Hepatocyte (in vitro differentiated cells): ENCODE data around the gene SMAD3. TPM values are rescaled to one million over a fixed set of nuclear protein-coding genes. Genes with fewer than 3 reads are reported as not detected.

ENCODE experiments used
- DNase-seq: peaks from one replicate; pipeline ENCODE4 v3.0.0-alpha.2; 2016; ENCODE audit warnings: low spot score
- H2AFZ ChIP-seq: fragments of 200-600 bp; sonication (generic); 2 replicates; pipeline ENCODE4 v1.6.0; 2016; ENCODE audit warnings: antibody characterized with exemption, mild to moderate bottlenecking
- H3K27ac ChIP-seq: fragments of 200-600 bp; sonication (generic); 2 replicates; pipeline ENCODE4 v1.5.1; 2016; ENCODE audit warnings: mild to moderate bottlenecking
- H3K27me3 ChIP-seq: fragments of 200-600 bp; sonication (generic); 2 replicates; pipeline ENCODE4 v1.6.1; 2016
- H3K36me3 ChIP-seq: fragments of 200-600 bp; sonication (generic); replicated peaks from 2 replicates; pipeline ENCODE4 v1.5.1; 2016; ENCODE audit warnings: low read depth; ENCODE audit not compliant: insufficient read depth
- H3K4me1 ChIP-seq: fragments of 200-600 bp; sonication (generic); 2 replicates; pipeline ENCODE4 v1.5.1; 2016; ENCODE audit warnings: mild to moderate bottlenecking, moderate library complexity; ENCODE audit not compliant: insufficient read depth
- H3K4me2 ChIP-seq: fragments of 200-600 bp; sonication (generic); 2 replicates; pipeline ENCODE4 v1.6.0; 2016
- H3K4me3 ChIP-seq: fragments of 200-600 bp; sonication (generic); 2 replicates; pipeline ENCODE4 v1.5.1; 2016; ENCODE audit warnings: mild to moderate bottlenecking
- H3K79me2 ChIP-seq: fragments of 200-600 bp; sonication (generic); 2 replicates; pipeline ENCODE4 v1.6.0; 2017; ENCODE audit warnings: mild to moderate bottlenecking
- H3K9me2 ChIP-seq: fragments of 200-600 bp; sonication (generic); replicated peaks from 2 replicates; pipeline ENCODE4 v1.6.0; 2017; ENCODE audit warnings: mild to moderate bottlenecking; ENCODE audit not compliant: insufficient read depth
- H3K9me3 ChIP-seq: fragments of 200-600 bp; sonication (generic); 2 replicates; pipeline ENCODE4 v1.5.1; 2016; ENCODE audit warnings: low read depth, mild to moderate bottlenecking
- H4K20me1 ChIP-seq: fragments of 200-600 bp; sonication (generic); 2 replicates; pipeline ENCODE4 v1.6.0; 2016; ENCODE audit warnings: mild to moderate bottlenecking; ENCODE audit not compliant: insufficient read depth, poor library complexity, severe bottlenecking
- CTCF ChIP-seq: fragments of 200-600 bp; sonication (generic); IDR thresholded peaks from 2 replicates; pipeline ENCODE4 v1.5.1; 2016; ENCODE audit warnings: antibody characterized with exemption, mild to moderate bottlenecking; ENCODE audit not compliant: poor library complexity
- EZH2 ChIP-seq: fragments of 200-600 bp; sonication (generic); IDR thresholded peaks from 2 replicates; pipeline ENCODE4 v1.6.1; 2016; ENCODE audit warnings: antibody characterized with exemption, mild to moderate bottlenecking, borderline replicate concordance
- EZH2phosphoT487 ChIP-seq: fragments of 200-600 bp; sonication (generic); IDR thresholded peaks from one replicate; pipeline ENCODE4 v1.6.1; 2018; ENCODE audit warnings: antibody characterized with exemption, mild to moderate bottlenecking, low read depth, moderate library complexity; ENCODE audit not compliant: unreplicated experiment, severe bottlenecking
- WGBS: methylation state at CpG from one replicate; pipeline ENCODE4 v1.1.6; 2016; ENCODE audit warnings: low lambda C conversion rate; ENCODE audit errors: missing lambda C conversion rate; 5-methylcytosine and 5-hydroxymethylcytosine counted together
- polyA plus RNA-seq: library from polyadenylated mRNA; unstranded; fragments of >200 nt; fragmentation: Nextera tagmentation; extraction: Ambion mirVana; gene quantifications from 2 replicates; pipeline ENCODE4 v1.2.1, GENCODE V29; 2016
- total RNA-seq: library from RNA; depleted of rRNA; stranded (reverse); fragments of >200 nt; gene quantifications from 2 replicates; pipeline ENCODE4 v1.2.3, GENCODE V29; 2014

SMAD3 gene
- total and polyA plus RNA-seq, 2 experiments from 2014 or later, result 24.7 to 32.2 TPM

- H3K9me2 ChIP-seq, result no peaks in the 10 kb centered on the region
- no peak for DNase-seq
- no peaks in the 10 kb centered on the region for H4K20me1 ChIP-seq
- no peak overlapping the region for H3K4me2 ChIP-seq
- H3K9me3 ChIP-seq, result no peaks in the 10 kb centered on the region
- H3K79me2 ChIP-seq, result no peaks in the 10 kb centered on the region
- no peak overlapping the region for H3K27ac ChIP-seq
- no peaks in the 10 kb centered on the region for H3K36me3 ChIP-seq
- H3K4me3 ChIP-seq, result no peak overlapping the region
- TF ChIP-seq CTCF, result no peak
- TF ChIP-seq EZH2phosphoT487, result no peak
- no peak for TF ChIP-seq EZH2
- no peak overlapping the region for H2AFZ ChIP-seq
- no peaks in the 10 kb centered on the region for H3K4me1 ChIP-seq
- no peaks in the 10 kb centered on the region for H3K27me3 ChIP-seq
- WGBS, result 96% methylated on average over 2 of the region's 2 CpGs
Observed at GRCh38 chr15:67225336-67225735, 159.9 kb downstream of the SMAD3 start.

- Histone ChIP-seq H3K79me2 (no peaks in the 10 kb centered on the region), H4K20me1 (no peaks in the 10 kb centered on the region), H3K27me3 (no peaks in the 10 kb centered on the region), H3K9me3 (no peaks in the 10 kb centered on the region), H3K4me2 (no peak overlapping the region), H3K9me2 (no peaks in the 10 kb centered on the region), H3K4me1 (no peaks in the 10 kb centered on the region), H2AFZ (no peak overlapping the region), H3K4me3 (no peak overlapping the region), H3K27ac (no peak overlapping the region), H3K36me3 (no peaks in the 10 kb centered on the region)
- WGBS, result 92% methylated on average over 1 of the region's 1 CpG
- no peak for TF ChIP-seq EZH2phosphoT487
- no peak for TF ChIP-seq EZH2
- no peak for TF ChIP-seq CTCF
- no peak for DNase-seq
Observed at GRCh38 chr15:67227431-67227830, 162.0 kb downstream of the SMAD3 start.

GRCh38 chr15:67227846-67228245 is 162.4 kb downstream of the SMAD3 start:
- H3K9me2 ChIP-seq, result no peaks in the 10 kb centered on the region
- H3K4me1 ChIP-seq, result peaks cover 1% of the 10 kb centered on the region
- H2AFZ ChIP-seq, result no peak overlapping the region
- H3K9me3 ChIP-seq, result no peaks in the 10 kb centered on the region
- H3K27ac ChIP-seq, result no peak overlapping the region
- WGBS, result 97% methylated on average over 1 of the region's 1 CpG
- H3K4me2 ChIP-seq, result no peak overlapping the region
- DNase-seq, result no peak
- H3K4me3 ChIP-seq, result no peak overlapping the region
- H3K79me2 ChIP-seq, result no peaks in the 10 kb centered on the region
- no peaks in the 10 kb centered on the region for H4K20me1 ChIP-seq
- TF ChIP-seq CTCF (no peak), EZH2 (no peak), EZH2phosphoT487 (no peak)
- H3K36me3 ChIP-seq, result no peaks in the 10 kb centered on the region
- no peaks in the 10 kb centered on the region for H3K27me3 ChIP-seq

DNA sequence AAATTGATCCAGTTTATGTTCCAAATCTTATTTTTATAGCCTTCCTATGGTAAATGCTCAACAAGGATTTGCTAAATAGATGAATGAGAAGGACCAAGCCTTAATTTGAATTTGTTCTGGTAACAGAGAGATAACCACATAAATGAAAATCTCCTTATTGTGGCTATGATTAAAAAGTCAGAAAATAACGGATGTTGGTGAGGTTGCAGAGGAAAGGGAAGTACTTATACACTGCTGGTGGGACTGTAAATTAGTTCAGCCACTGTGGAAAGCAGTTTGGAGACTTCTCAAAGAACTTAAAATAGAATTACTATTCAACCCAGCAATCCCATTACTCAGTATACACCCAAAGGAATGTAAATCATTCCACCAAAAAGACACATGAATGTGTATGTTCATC is 162.9 kb downstream of the SMAD3 start:
- no peak for DNase-seq

More for the DNA sequence above, 162.9 kb downstream of the SMAD3 start:
- Histone ChIP-seq H3K4me3 (no peak overlapping the region), H3K27me3 (no peaks in the 10 kb centered on the region), H3K4me1 (peaks cover 4% of the 10 kb centered on the region), H3K27ac (no peak overlapping the region), H4K20me1 (no peaks in the 10 kb centered on the region), H3K36me3 (no peaks in the 10 kb centered on the region), H3K79me2 (no peaks in the 10 kb centered on the region), H3K9me3 (no peaks in the 10 kb centered on the region), H2AFZ (no peak overlapping the region), H3K4me2 (no peak overlapping the region), H3K9me2 (no peaks in the 10 kb centered on the region)
- TF ChIP-seq EZH2, result no peak
- TF ChIP-seq EZH2phosphoT487, result no peak
- TF ChIP-seq CTCF, result no peak
- 87% methylated on average over 1 of the region's 1 CpG for WGBS
